Measurements from ENCODE around the gene WDPCP.

- TF ChIP-seq, protein P1, sequence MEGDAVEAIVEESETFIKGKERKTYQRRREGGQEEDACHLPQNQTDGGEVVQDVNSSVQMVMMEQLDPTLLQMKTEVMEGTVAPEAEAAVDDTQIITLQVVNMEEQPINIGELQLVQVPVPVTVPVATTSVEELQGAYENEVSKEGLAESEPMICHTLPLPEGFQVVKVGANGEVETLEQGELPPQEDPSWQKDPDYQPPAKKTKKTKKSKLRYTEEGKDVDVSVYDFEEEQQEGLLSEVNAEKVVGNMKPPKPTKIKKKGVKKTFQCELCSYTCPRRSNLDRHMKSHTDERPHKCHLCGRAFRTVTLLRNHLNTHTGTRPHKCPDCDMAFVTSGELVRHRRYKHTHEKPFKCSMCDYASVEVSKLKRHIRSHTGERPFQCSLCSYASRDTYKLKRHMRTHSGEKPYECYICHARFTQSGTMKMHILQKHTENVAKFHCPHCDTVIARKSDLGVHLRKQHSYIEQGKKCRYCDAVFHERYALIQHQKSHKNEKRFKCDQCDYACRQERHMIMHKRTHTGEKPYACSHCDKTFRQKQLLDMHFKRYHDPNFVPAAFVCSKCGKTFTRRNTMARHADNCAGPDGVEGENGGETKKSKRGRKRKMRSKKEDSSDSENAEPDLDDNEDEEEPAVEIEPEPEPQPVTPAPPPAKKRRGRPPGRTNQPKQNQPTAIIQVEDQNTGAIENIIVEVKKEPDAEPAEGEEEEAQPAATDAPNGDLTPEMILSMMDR (IDR thresholded peaks at IDR 0.05) = no peak
- no peak for TF ChIP-seq POLR2A (IDR thresholded peaks at IDR 0.05)
These were observed 153.2 kb downstream of the WDPCP start for GRCh38 chr2:63435070-63435469.
